Measurements from ENCODE around the gene ZNF160. TPM values are rescaled to one million over a fixed set of nuclear protein-coding genes. Genes with fewer than 3 reads are reported as not detected.

The ZNF160 gene
- total RNA-seq, 1 donor from 2014 or later, result 32.9 TPM

DNA sequence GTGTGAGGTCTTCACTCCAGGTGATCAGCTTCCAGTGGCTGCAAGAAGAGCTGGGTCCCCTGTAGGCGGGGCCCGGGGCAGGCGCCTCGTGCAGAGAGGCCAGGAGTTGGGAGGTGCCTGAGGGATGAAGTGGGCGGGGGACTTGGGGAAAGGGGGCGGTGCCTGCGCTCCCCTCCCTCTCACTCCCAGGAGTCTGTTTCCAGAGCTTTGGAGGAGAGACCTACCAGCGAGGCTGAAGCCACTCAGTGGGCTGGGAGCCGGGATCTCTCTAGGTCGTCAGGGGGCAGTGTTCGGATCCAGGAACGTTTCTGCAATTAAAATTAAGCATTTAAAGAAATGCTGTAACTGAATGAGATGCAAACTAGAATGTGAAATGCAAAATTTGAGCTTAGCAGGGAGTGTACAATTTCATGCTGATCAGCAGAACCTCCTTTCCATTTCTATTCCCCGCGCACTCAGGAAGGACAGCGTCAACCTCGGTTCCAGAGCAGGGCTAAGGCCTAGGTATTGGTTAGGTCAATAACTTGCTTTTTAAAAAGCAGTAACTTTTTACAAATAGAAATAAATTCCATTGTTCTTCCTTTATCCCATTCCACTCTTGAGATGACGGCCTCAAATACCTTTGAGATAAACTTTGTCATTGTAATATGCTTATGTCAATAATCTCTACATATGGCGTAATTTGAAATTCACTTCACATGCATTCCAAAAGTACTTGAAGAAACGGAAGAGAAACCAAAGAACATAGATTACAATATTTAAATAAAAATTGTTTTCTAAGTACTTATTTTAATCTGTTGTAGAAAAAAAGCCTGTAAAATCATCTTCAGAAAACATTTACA, 11.6 kb downstream of the ZNF160 start:
- H3K9me3 Mint-ChIP-seq (ENCODE audit: unreplicated experiment), result no peaks in the 10 kb centered on the region
- TF ChIP-seq, protein P1, sequence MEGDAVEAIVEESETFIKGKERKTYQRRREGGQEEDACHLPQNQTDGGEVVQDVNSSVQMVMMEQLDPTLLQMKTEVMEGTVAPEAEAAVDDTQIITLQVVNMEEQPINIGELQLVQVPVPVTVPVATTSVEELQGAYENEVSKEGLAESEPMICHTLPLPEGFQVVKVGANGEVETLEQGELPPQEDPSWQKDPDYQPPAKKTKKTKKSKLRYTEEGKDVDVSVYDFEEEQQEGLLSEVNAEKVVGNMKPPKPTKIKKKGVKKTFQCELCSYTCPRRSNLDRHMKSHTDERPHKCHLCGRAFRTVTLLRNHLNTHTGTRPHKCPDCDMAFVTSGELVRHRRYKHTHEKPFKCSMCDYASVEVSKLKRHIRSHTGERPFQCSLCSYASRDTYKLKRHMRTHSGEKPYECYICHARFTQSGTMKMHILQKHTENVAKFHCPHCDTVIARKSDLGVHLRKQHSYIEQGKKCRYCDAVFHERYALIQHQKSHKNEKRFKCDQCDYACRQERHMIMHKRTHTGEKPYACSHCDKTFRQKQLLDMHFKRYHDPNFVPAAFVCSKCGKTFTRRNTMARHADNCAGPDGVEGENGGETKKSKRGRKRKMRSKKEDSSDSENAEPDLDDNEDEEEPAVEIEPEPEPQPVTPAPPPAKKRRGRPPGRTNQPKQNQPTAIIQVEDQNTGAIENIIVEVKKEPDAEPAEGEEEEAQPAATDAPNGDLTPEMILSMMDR (IDR thresholded peaks at IDR 0.05), result no peak
- H3K4me3 Mint-ChIP-seq (ENCODE audit: unreplicated experiment), result no peak overlapping the region
- DNase-seq (ENCODE audit: extremely low spot score, unreplicated experiment), result no peak
- peaks cover 54% of the 10 kb centered on the region for H3K36me3 Mint-ChIP-seq (ENCODE audit: unreplicated experiment)
- H3K27ac Mint-ChIP-seq (ENCODE audit: unreplicated experiment), result no peak overlapping the region
- H3K4me1 Mint-ChIP-seq (ENCODE audit: unreplicated experiment), result no peaks in the 10 kb centered on the region
- H3K27me3 Mint-ChIP-seq (ENCODE audit: unreplicated experiment), result no peaks in the 10 kb centered on the region

DNA sequence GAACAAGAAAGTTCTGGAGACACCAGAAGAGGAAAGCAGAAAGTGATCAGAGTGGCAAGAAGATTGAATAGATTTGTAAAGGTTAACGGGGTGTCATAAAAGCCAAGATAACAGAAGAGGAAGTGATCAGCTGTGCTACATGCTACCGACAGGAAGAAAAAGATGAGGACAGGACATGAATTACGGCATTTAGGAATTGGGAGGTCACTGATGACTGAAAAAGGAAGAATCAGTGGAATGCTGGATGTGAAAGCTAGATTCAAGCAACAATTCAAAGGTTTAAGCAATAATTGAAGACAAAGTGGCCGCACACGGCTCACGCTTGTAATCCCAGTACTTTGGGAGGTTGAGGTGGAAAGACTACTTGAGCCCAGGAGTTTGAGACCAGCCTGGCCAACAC, 15.1 kb downstream of the ZNF160 start:
- Mint-ChIP-seq H3K27me3 (ENCODE audit: unreplicated experiment) (no peaks in the 10 kb centered on the region), H3K27ac (ENCODE audit: unreplicated experiment) (no peak overlapping the region), H3K4me3 (ENCODE audit: unreplicated experiment) (no peak overlapping the region), H3K9me3 (ENCODE audit: unreplicated experiment) (no peaks in the 10 kb centered on the region), H3K4me1 (ENCODE audit: unreplicated experiment) (no peaks in the 10 kb centered on the region), H3K36me3 (ENCODE audit: unreplicated experiment) (peaks cover 74% of the 10 kb centered on the region)
- no peak for DNase-seq (ENCODE audit: extremely low spot score, unreplicated experiment)
- TF ChIP-seq, protein P1 (IDR thresholded peaks at IDR 0.05), result no peak

DNA sequence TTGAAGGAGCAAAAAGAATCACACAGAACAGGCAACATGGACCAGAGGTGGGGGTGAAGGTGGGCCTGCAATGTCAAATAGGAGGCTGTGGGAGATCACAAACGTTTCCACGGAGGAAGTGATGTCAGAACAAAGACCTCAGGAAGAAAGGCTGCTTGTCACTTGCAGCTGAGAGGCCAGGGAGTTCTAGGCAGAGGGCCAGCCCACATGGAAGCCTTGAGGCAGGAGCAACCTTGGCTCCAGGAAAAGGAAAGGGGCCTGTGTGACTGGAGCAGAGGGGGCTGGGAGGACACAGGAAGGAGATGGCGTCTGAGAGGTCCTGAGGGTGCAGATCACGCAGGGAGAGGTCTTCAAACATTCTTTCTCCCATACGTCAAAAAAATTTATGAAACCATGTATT, 16.3 kb downstream of the ZNF160 start:
- TF ChIP-seq, protein P1 (IDR thresholded peaks at IDR 0.05), result no peak
- Mint-ChIP-seq H3K27ac (ENCODE audit: unreplicated experiment) (no peak overlapping the region), H3K9me3 (ENCODE audit: unreplicated experiment) (peaks cover 1% of the 10 kb centered on the region), H3K36me3 (ENCODE audit: unreplicated experiment) (peaks cover 79% of the 10 kb centered on the region), H3K4me3 (ENCODE audit: unreplicated experiment) (no peak overlapping the region), H3K4me1 (ENCODE audit: unreplicated experiment) (no peaks in the 10 kb centered on the region), H3K27me3 (ENCODE audit: unreplicated experiment) (no peaks in the 10 kb centered on the region)
- DNase-seq (ENCODE audit: extremely low spot score, unreplicated experiment), result no peak

DNA sequence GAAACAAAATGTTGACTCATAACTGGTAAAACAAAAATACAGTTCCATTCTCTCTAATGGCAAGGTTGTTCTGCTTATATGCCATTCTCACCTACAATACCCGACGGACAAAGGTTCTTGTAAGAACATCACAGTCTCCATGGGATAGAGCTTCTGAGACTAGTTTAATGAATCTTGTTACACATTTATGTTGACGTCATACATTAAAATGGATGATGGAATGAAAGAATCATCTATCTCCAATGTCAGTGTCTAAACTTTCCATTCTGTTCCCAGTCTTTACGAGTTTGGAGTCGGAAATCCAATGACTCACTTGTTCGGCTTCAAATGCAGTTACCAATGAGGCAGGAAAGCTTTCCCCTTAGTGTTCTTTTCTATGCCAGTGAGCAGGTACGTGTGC, 17.7 kb downstream of the ZNF160 start:
- TF ChIP-seq, protein P1 (IDR thresholded peaks at IDR 0.05), result no peak
- H3K9me3 Mint-ChIP-seq (ENCODE audit: unreplicated experiment), result peaks cover 16% of the 10 kb centered on the region
- H3K27me3 Mint-ChIP-seq (ENCODE audit: unreplicated experiment), result no peaks in the 10 kb centered on the region
- H3K36me3 Mint-ChIP-seq (ENCODE audit: unreplicated experiment), result peaks cover 81% of the 10 kb centered on the region
- no peaks in the 10 kb centered on the region for H3K4me1 Mint-ChIP-seq (ENCODE audit: unreplicated experiment)
- H3K4me3 Mint-ChIP-seq (ENCODE audit: unreplicated experiment), result no peak overlapping the region
- no peak for DNase-seq (ENCODE audit: extremely low spot score, unreplicated experiment)
- no peak overlapping the region for H3K27ac Mint-ChIP-seq (ENCODE audit: unreplicated experiment)

DNA sequence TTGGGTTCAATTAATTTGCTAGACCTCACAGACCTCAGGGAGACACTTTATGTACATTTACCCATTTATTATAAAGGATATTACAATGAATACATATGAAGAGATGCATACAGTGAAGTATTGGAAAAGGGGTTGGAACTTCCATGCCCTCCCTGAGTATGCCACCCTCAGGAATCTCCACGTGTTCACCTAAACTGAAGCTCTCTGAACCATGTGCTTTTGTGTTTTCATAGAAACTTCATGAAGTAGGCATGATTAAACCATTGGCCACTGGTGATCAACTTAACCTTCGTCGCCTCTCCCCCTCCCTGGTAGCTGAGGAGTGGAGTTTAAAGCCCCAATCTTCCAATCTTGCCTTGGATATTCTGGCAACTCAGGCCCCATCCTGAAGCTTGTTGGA, 20.3 kb downstream of the ZNF160 start:
- Mint-ChIP-seq H3K27me3 (ENCODE audit: unreplicated experiment) (no peaks in the 10 kb centered on the region), H3K4me1 (ENCODE audit: unreplicated experiment) (no peaks in the 10 kb centered on the region), H3K27ac (ENCODE audit: unreplicated experiment) (no peak overlapping the region), H3K4me3 (ENCODE audit: unreplicated experiment) (no peak overlapping the region), H3K36me3 (ENCODE audit: unreplicated experiment) (peaks cover 84% of the 10 kb centered on the region), H3K9me3 (ENCODE audit: unreplicated experiment) (peaks cover 27% of the 10 kb centered on the region)
- TF ChIP-seq, protein P1 (IDR thresholded peaks at IDR 0.05), result no peak
- DNase-seq (ENCODE audit: extremely low spot score, unreplicated experiment), result no peak
